Suppressor macrophage treated with lipopolysaccharide for 1 hour (primary cell): ENCODE data around the gene ME3.
A peak's percentile ranks its signal among the peaks of the same experiment; 100 is the strongest.

Source experiments
- DNase-seq, 3 donors: peaks; one replicate each; pipeline ENCODE4 v3.0.0-alpha.2; 2020 to 2022

The ME3 gene

GRCh38 chr11:86672007-86672621 is at the start of gene ME3:
Gene ME3, minus strand, starts transcription at chr11:86672616.
- peak; percentile 82 to 91 (median 84) for DNase-seq

- no peak for DNase-seq
Observed at GRCh38 chr11:86722006-86722405, 49.6 kb upstream of the ME3 start.

DNA sequence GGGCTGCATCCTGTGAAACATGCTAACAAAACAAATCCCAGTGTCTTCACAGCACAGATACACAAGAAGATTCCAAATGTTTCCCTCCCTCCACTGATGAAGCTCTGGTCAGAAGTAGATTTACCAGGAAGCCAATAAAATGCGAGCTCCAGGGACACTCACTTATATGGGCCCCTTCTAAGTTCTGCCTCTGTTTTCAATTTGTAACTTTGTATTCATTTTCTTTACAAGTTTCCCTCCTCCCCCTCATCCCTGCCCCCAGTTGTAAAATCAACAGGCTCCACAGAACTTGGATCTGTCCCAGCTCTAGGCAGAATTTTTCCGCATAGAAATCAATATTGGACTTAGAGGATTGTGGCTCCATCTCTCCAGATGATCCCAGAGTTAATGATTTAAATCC is 48.1 kb upstream of the ME3 start:
- DNase-seq = no peak

- no peak for DNase-seq
Observed at GRCh38 chr11:86719781-86720463, 47.5 kb upstream of the ME3 start.

GRCh38 chr11:86718999-86719398 is 46.6 kb upstream of the ME3 start:
- DNase-seq = no peak

DNA sequence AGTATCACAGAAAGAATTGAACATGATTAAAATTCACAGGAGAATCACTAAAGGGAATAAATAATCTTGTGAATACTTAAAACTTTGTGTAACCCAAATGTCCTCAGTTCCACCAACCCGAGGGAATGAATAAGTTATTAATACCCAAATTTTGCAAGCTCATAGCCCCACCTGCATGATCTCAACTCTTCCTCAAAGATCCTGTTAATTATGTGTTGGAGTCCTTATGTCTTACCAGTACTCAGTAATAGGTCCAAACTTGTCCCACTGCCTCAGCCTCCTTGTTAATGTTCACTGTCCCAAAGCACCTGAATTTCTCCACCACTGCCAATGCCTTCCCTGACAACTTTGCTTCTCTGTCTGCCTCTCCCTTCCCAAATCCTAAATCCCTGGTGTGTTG is 46.1 kb upstream of the ME3 start:
- no peak for DNase-seq

DNA sequence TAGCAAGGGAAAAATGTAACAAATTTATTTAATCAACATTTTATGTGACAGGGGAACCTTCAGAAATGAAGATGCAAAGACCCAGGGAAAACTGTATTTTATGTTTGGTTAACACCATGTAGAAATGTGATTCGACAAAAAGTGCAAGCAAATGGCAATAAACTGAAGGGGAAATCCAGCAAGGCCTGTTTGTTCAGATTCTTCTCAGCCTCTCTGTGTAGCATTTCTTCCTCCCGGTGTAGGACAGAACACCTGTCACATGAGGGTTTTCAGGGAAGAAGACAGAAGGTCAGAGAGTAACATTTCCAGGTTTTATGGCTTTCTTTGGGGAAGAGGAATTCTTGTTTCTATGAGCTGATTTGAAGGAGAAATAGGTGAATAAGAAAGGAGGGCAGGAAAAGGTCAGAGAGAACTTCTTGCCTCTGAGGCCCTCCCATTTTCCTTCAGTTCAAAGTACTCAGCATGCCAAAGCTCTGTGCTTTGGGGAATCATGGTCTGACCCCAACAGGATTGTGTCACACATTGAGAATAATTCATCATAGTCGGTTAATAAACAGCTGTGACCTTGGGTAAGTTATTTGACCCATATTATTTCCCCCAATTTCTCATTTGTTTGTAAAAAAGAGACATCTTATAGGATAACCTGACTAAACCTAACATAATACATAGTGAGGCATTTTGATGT is 45.5 kb upstream of the ME3 start:
- DNase-seq = no peak

- no peak for DNase-seq
Observed at GRCh38 chr11:86715611-86716010, 43.2 kb upstream of the ME3 start.

DNA sequence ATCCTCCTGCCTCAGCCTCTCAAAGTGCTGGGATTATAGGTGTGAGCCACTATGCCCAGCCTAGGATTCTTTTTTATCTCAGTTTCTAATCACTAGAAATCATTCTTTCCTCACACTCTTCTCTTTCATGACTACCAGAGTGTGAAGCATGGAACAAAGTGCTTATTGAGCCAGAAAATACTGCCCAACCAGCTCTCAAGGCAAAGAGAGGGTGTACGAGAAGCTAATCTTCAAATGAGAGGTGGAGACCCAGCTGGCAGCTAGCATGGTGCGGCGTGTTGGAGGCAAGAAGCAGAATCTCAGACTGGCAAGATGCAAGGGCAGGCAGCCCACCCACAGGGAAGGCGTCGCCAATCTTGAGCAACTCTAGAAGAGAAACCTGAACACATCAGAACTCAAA is 41.1 kb upstream of the ME3 start:
- no peak for DNase-seq

- DNase-seq = no peak
Observed at GRCh38 chr11:86710936-86711335, 38.5 kb upstream of the ME3 start.

GRCh38 chr11:86708669-86709068 is 36.3 kb upstream of the ME3 start:
- no peak for DNase-seq

DNA sequence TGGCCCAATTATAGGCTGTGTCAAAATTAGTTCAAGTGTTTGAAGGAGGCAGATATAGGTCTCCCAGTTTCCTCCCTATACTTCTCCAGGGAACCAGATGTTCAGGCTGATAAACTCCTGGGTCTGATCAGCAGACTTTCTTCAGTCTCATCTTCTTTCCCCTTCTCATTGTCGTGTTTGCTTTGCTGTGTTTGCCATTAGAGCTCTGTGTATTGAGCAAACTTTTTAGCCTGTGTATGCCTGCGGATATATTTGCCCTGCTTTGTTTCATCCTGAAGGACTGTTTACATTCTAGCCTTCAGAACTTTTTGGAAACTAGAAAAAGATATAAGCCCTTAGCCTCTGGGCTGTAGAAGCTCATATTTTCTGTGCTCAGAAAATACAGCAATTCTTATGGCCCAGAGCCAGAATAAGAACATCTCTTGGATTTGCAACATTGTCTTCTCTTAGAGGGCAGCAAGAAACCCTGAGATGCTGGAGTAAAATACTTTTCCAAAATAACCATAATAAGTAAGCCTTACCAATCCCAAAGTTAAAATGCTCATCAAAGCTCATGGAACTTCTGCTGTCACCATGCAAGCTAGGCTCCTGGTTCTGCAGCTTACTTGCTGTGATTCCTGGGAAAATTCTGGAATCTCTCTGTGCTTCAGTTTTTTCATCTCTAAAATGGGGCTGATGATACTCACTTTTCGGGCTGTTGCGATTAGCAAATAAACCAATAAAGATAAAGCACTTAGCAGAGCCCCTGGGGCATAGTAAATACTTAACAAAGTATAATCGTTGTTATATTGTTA is 34.1 kb upstream of the ME3 start:
- no peak for DNase-seq

DNA sequence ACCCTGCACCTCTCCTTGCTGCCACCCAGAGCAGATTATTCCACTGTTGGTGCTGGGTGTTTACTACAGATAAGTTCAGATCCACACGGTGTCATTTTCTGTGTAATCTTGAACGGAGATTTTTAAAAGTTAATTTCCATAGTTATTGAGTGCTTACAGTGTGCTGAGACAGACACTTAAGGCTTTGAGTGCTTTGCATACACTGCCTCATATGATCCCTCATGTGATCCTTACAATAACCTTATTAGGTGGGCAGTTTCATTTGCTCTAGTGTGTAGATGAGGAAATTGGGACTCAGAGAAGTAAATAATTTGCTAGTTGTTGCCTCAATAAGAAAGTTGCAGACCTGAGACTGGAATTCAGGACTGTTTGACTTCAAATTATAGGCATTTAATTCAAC is 32.3 kb upstream of the ME3 start:
- DNase-seq = no peak

DNA sequence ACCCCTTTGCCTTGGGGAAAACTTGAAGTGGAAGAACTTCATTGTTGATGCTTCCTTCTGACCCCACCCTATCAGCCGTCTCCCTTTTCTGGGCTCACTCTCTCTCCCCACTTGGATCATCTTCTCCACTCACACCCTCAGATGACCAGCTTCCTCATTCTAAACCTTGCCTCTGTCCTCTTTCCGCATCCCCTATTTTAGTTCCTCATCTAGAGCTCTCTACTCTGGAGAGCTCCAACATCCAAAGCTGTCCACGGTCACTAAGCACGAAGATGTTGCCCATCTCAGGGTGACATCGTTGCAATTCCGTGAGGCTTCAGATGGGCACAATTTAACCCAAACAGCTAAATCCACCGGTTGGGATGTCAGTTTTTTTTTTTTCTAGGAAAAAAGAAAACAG is 31.6 kb upstream of the ME3 start:
- DNase-seq = peak; percentile 64 to 73 (median 66)

- peak in 2 of 3 donors; percentile 23 to 37 for DNase-seq
Observed at GRCh38 chr11:86702220-86702983, 30.0 kb upstream of the ME3 start.

DNA sequence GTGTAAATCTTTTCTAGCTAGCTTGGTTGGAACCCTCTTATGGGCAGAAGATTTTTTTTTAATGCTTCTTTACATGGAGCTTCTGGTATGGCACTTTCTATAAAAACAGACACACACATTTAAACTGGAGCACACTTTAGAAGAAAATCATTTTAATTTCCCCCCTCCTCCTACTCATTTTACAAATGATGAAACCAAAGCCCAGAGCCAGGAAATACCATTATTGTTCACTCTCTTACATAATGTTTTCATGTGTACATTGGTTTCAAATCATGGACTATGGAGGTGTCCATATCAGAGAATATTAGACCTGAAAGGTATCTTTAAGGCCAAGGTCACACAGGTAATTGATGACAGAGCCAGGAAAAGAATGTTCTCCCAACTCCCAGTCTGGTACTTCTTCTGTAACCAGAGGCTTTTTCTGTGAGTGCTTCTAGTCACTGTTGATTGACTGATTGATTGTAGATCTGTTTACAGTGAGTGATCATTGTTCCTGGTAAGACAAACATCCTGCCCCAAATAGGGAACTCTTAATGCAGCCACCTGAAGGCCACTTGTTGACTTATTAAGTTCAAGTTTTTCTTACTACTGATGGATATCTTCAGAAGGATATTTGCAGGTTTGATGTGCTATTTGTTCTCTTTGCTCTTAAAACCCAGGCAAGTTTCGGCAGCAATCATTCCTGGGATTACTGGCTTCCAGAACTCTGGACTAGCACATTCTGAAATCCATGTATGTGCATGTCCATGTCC is 26.8 kb upstream of the ME3 start:
- DNase-seq = peak; percentile 14 to 30 (median 26)

- no peak for DNase-seq
Observed at GRCh38 chr11:86698639-86699038, 26.2 kb upstream of the ME3 start.

DNA sequence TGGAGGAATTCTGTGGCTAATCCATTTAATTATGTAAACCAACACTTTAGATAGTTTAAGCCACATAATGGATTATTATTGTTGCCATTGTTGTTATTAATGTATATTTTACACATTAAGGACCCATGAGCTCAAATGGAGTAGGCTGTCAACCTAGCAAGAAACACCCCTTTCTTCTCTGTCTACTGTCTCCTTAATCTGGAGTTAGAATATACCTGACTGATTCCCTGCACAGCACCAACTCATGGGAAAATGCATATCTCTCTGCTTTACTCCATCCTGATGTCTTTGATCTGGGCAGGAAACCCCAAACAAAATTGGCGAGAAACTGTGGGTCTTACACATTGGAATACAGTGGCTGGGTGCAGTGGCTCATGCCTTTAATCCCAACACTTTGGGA is 24.0 kb upstream of the ME3 start:
- no peak for DNase-seq

GRCh38 chr11:86696004-86696403 is 23.6 kb upstream of the ME3 start:
- DNase-seq = no peak

GRCh38 chr11:86695373-86695772 is 23.0 kb upstream of the ME3 start:
- no peak for DNase-seq

DNA sequence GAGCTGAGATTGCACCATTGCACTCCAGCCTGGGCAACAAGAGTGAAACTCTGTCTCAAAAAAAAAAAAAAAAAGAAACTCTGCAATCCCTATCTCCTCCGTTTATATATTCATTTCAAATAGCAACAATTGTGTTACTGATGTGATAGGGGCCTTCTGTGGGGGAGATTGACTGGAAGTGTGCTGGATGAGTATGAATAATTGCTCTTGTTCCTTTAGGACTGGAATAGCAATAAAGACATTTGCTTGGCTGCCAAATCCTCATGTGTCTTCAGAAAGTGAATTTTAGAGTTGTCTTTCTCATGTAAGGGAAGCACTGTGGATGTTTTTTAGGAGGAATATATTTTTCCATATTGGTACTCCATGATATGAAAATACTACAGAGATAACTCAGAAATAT is 21.1 kb upstream of the ME3 start:
- DNase-seq = no peak

GRCh38 chr11:86692746-86693145 is 20.3 kb upstream of the ME3 start:
- no peak for DNase-seq
